Osteoblast (primary cell): Measurements from ENCODE around the gene PPIL1. TPM values are rescaled to one million over a fixed set of nuclear protein-coding genes. Genes with fewer than 3 reads are reported as not detected.

ENCODE experiments used
- DNase-seq: peaks from one replicate; pipeline ENCODE4 v3.0.0; 2011; ENCODE audit warnings: low spot score, mixed read lengths; ENCODE audit not compliant: insufficient read length; ENCODE audit errors: missing footprints
- H2AFZ ChIP-seq: 2 replicates; pipeline ENCODE4 v1.6.0; 2011; ENCODE audit warnings: mild to moderate bottlenecking, low read length
- H3K27ac ChIP-seq: 2 replicates; pipeline ENCODE4 v1.5.1; 2011; ENCODE audit warnings: mild to moderate bottlenecking, low read depth, low read length, moderate library complexity
- H3K27me3 ChIP-seq: 2 replicates; pipeline ENCODE4 v1.6.0; 2012; ENCODE audit warnings: mild to moderate bottlenecking, control low read depth, inconsistent platforms, low read length, moderate library complexity; ENCODE audit not compliant: insufficient read depth
- H3K36me3 ChIP-seq: 2 replicates; pipeline ENCODE4 v1.5.1; 2011; ENCODE audit warnings: mild to moderate bottlenecking, low read length, control low read depth, moderate library complexity; ENCODE audit not compliant: insufficient read depth
- H3K4me1 ChIP-seq: 2 replicates; pipeline ENCODE4 v1.5.1; 2011; ENCODE audit warnings: mild to moderate bottlenecking, low read length, control low read depth, moderate library complexity; ENCODE audit not compliant: insufficient read depth
- H3K4me2 ChIP-seq: 2 replicates; pipeline ENCODE4 v1.6.0; 2011; ENCODE audit warnings: mild to moderate bottlenecking, low read length; ENCODE audit not compliant: insufficient read depth
- H3K4me3 ChIP-seq: fragments of 200-600 bp; sonication (generic); 3 replicates; pipeline ENCODE4 v1.5.1; 2012; ENCODE audit warnings: mild to moderate bottlenecking, low read length, inconsistent platforms; ENCODE audit not compliant: insufficient read depth
- H3K79me2 ChIP-seq: 2 replicates; pipeline ENCODE4 v1.6.0; 2012; ENCODE audit warnings: mild to moderate bottlenecking, low read length, control low read depth, inconsistent platforms; ENCODE audit not compliant: insufficient read depth
- H3K9me3 ChIP-seq: 2 replicates; pipeline ENCODE4 v1.5.1; 2011; ENCODE audit warnings: low read depth, low read length, control low read depth
- H4K20me1 ChIP-seq: 2 replicates; pipeline ENCODE4 v1.6.0; 2012; ENCODE audit warnings: mild to moderate bottlenecking, low read length, control low read depth; ENCODE audit not compliant: insufficient read depth
- total RNA-seq: library from RNA; depleted of rRNA; stranded (reverse); fragments of >200 nt; gene quantifications from 2 replicates; pipeline ENCODE4 v1.2.3, GENCODE V29; 2012
- TF ChIP-seq, protein P1 (sequence below): IDR thresholded peaks from 2 replicates; pipeline ENCODE4 v1.5.1; 2011; ENCODE audit warnings: mild to moderate bottlenecking, low read depth, low read length, moderate library complexity; ENCODE audit errors: extremely low read depth

The PPIL1 gene
- total RNA-seq, 1 donor, result 9.8 TPM

DNA sequence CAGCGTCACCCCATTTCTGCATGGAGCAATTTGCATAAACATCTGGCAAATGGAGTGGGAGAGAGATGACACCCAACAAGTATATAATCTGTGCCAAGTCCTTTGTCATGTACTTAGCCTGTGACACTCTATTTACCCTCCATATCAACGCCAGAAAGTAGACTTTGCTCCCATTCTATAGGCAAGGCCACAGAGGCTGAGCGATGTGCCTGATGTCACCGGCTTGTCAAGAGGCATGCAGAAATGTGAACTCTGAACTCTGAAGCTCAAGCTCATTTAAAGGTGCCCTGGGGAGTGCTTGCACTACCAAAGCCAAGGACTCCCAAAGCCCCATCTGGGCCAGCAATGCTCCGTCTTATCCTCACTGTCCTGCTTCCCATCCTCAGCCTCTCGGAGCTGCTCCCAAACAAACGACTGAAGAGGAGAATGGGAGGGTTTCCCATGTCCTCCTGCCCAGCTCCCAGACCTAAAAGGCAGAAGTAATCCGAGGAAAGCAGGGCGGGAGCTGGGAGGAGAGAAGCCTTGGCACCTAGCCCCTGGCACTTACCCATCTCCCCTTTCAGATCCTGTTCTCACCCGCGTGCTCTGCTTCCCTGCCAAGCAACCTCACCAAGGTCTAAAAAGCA lies 44.6 kb downstream of the PPIL1 start:
- Histone ChIP-seq H3K27ac (no peak overlapping the region), H3K27me3 (no peaks in the 10 kb centered on the region), H3K79me2 (no peaks in the 10 kb centered on the region), H3K4me1 (peaks cover 12% of the 10 kb centered on the region), H4K20me1 (no peaks in the 10 kb centered on the region), H3K4me3 (no peak overlapping the region), H3K4me2 (no peak overlapping the region), H3K9me3 (no peaks in the 10 kb centered on the region), H3K36me3 (no peaks in the 10 kb centered on the region), H2AFZ (peak overlapping the region; percentile 53)
- peak; percentile 71 for DNase-seq
- TF ChIP-seq, protein P1, sequence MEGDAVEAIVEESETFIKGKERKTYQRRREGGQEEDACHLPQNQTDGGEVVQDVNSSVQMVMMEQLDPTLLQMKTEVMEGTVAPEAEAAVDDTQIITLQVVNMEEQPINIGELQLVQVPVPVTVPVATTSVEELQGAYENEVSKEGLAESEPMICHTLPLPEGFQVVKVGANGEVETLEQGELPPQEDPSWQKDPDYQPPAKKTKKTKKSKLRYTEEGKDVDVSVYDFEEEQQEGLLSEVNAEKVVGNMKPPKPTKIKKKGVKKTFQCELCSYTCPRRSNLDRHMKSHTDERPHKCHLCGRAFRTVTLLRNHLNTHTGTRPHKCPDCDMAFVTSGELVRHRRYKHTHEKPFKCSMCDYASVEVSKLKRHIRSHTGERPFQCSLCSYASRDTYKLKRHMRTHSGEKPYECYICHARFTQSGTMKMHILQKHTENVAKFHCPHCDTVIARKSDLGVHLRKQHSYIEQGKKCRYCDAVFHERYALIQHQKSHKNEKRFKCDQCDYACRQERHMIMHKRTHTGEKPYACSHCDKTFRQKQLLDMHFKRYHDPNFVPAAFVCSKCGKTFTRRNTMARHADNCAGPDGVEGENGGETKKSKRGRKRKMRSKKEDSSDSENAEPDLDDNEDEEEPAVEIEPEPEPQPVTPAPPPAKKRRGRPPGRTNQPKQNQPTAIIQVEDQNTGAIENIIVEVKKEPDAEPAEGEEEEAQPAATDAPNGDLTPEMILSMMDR, result no peak

DNA sequence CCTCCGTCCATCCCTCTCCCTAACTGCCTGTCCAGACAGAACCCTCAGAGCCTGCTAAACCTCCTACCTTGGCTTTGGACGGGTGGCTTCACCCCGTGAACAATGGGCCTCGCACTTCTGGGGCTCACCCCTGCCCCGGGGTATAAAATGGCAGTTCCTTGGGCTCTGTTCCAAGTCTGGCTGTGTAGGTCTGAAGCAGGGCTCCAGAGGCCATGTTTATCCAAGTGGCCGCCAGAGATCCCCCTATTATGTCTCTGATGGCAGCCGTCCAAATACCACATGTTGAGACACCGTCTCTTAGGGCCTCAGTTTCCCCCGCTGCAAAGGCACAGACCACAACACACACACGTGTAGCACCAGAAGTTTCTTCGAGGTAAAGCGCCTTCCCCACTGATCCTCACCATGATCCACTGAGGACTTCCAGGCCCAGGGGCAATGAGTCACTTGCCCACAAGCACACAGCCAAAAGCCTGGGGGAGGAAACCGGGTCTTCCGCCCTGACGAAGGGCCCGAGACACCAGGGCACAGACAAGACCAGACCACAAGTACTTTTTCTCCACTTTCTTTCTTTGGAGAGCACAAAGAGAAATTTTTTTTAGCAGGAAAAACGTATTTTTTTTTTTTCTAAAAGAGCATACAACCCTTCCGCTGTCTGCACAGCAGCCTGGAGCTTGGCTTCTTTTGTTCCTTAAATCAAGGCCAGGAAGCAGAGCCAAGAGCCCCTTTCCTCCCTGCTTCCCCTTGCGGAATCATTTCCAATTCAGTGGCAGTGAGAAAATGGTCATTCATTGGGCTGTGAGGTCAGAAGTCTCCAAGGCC lies 47.1 kb downstream of the PPIL1 start:
- H4K20me1 ChIP-seq, result no peaks in the 10 kb centered on the region
- peaks cover 12% of the 10 kb centered on the region for H3K4me1 ChIP-seq
- H3K27me3 ChIP-seq, result no peaks in the 10 kb centered on the region
- DNase-seq, result peak; percentile 96
- H3K4me3 ChIP-seq, result no peak overlapping the region
- TF ChIP-seq, protein P1, result no peak
- H3K36me3 ChIP-seq, result no peaks in the 10 kb centered on the region
- H3K79me2 ChIP-seq, result no peaks in the 10 kb centered on the region
- H2AFZ ChIP-seq, result peak overlapping the region; percentile 68
- H3K27ac ChIP-seq, result no peak overlapping the region
- H3K9me3 ChIP-seq, result no peaks in the 10 kb centered on the region
- peak overlapping the region; percentile 63 for H3K4me2 ChIP-seq

DNA sequence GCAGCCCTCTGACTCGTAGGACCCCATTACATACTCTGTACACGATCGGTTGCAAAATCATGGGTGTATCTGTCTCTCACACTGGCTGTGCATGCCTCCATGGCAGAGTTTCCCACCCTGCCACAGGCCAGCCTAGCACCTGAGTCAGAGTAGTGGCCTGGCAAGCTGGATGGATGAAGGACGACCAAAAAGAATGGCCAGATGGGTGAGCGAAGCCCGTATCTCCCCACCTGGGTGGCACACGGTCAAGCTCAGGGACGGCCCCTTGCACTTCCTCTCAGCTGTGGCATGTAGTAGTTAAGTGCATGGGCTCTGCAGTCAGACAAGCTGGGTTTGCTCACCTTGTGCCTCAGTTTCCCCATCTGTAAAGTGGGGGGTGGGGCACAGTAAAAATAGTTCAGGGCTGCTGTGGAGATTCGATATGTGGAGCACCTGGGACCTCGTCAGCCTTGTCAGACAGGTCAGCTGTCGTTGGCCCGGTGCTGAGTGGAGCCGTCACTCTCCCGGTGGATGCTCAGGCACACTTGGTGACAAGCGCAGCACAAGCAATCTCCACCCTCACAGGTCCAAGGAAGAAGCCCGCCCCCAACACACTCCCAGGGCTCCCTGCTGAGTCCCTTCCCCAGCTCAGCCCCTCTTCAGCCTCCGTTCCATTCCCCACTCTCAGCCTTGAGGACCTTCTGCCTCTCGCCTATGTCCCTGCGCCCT lies 47.9 kb downstream of the PPIL1 start:
- Histone ChIP-seq H3K4me1 (peaks cover 12% of the 10 kb centered on the region), H3K4me3 (no peak overlapping the region), H3K36me3 (no peaks in the 10 kb centered on the region), H4K20me1 (no peaks in the 10 kb centered on the region), H3K27me3 (no peaks in the 10 kb centered on the region), H3K79me2 (no peaks in the 10 kb centered on the region), H2AFZ (no peak overlapping the region), H3K4me2 (no peak overlapping the region), H3K9me3 (no peaks in the 10 kb centered on the region), H3K27ac (no peak overlapping the region)
- TF ChIP-seq, protein P1, result no peak
- DNase-seq, result peak; percentile 21

DNA sequence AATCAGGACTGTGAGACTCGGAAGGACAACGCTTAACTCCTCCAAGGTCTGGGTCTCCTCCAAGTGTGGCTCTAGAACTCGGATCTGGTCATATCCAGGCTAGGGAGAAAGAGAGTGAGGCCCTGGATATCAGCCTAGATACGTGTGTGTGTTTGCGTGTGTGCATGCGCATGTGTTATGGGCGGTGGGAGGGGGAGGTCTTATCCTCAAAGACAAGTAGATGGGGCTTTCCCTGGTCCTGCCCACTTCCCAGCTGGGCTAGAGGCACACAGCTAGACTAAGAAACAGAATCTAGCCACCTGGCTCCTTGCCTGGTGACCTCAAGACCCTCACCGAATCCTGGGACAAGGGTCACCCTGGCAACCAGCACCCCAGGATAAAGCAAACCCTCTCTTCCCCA lies 48.6 kb downstream of the PPIL1 start:
- Histone ChIP-seq H3K4me1 (peaks cover 12% of the 10 kb centered on the region), H3K4me2 (no peak overlapping the region), H3K79me2 (no peaks in the 10 kb centered on the region), H4K20me1 (no peaks in the 10 kb centered on the region), H3K36me3 (no peaks in the 10 kb centered on the region), H3K27ac (no peak overlapping the region), H3K27me3 (no peaks in the 10 kb centered on the region), H2AFZ (no peak overlapping the region), H3K4me3 (no peak overlapping the region), H3K9me3 (no peaks in the 10 kb centered on the region)
- no peak for DNase-seq
- TF ChIP-seq, protein P1, result no peak
